EL (cell line): ENCODE results near the gene CPLX4.
"Not testable (repeated sequence)": the region's sequence is repeated elsewhere in the genome, so short reads cannot be mapped to it uniquely, and the experiment has no call there.

ENCODE experiments used
- DNase-seq: peaks from one replicate; pipeline ENCODE4 v3.0.0-alpha.2; 2016

Gene CPLX4

DNA sequence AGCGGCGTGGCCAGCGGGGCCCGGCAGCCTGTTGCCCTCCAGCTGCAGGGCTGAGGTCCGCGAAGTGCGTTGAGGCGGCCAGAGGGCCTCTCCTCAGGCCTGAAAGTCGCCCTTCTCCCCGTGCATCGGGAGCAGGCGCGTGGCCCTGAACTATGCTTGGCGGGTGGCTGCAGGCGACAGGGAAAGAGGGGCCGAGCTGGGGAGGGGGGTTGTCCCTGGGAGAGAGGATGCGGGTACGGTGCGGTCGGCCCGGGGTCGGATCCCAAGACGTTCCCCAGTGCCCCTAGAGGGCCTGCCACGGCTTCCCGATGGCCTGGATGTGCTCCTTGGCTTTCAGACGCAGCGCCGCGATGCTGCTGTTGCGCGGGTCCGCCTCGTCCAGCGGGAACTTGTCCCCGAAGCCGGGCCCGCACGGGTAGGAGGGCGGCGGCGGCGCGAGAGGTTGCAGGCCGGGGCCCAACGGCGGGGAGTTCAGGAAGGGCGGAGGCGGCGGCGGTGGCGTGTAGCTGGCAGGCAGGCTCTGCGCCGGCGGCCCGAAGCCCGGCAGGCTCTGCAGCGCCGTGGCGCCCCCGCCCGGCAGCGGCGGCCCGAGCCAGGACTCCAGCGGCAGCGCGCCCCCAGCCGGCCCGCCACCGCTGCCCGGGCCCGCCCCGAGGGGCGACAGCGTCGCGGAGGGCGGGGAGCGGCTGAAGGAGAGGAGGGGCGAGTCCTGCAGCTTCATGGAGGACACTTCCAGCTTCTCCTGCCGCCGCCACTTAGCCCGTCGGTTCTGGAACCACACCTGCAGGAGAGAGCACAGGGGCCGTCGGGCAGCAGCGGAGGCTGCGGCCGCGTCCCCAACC, 49.5 kb downstream of the CPLX4 start:
- no peak for DNase-seq

DNA sequence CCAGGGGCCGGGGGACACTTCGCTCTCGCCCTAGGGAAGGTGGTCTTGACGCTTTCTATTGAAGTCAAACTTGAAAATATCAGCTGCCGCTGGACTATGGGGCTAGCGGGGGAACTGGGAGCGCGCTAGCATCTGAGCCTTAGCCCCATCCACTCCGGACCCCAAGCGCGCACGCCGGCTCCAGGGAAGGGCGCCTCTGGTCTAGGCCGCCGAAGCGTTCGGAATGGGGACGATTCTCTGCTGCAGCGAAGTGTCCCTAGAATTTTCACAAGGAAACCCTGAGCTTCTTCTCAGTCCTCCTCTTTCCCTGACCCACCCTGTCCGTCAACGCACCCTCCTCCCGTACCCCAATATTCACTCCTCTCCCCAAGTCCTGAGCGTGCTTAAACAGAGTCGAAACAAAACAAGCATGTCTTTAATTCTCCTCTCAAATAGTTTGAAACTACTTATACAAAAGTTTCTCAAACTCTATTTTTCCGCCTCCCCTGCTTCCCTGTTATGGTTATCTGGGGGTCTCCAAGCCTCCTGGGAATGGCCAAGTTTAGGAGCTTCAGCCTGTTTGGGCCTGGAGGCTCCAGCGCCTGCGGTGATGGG, 50.2 kb downstream of the CPLX4 start:
- DNase-seq = no peak

DNA sequence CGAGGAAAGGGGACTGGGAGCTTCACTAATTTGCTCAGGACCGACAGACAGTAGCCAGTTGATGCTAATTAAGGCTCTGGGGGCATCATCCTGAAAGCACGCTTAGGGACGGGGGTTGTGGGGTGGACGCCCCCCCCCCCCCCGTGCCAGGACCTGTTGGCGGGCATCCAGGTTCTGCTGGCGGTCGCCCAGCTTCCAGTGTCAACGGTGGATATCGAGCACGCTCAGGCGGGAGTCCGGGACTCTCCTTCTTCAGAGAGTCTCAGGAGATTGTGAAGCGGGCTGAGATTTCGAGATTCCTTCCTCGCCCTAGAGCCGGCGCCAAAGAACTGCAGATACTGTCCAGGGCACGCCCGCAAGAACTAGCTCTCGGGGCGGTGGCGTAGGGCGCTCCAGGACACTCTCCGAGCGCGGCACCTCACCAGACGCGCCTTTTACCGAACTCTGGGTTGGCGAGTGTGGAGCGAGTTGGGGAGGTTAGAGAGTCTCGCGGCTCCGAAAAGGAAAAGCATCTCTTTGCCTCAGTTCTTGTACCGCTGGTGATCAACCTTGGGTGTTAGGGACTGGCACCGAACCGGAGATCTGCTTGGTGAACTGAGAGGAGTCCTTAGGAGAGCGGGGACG, 50.8 kb downstream of the CPLX4 start:
- DNase-seq = no peak

DNA sequence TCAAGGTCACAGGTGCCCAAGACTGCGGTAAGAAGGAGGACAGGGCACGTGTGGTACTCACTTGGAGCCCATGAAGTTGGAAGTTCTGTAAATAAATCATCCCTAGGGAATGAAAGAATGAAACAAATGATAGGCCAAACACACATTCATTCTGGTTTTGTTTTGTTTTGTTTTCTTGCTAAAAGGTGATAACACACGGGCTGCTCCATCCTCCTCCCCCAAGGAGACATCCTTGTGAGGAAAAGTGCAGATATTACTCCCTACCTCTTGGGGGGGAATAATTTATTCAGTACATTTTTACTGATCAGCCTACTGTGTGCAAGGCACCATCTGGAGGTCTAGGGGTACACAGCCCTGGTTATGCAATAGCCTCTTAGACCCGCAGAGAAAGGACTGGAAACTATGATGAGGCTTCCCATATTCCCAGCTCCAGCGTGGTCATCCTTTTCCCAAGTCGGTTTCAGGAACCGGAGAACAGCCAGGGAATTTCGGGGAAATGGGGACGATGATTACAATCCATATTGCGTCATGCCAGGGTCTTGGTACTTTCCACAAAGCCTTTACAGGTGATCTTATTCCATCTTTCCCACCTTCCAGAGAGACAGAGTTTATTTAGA, 51.5 kb downstream of the CPLX4 start:
- no peak for DNase-seq

DNA sequence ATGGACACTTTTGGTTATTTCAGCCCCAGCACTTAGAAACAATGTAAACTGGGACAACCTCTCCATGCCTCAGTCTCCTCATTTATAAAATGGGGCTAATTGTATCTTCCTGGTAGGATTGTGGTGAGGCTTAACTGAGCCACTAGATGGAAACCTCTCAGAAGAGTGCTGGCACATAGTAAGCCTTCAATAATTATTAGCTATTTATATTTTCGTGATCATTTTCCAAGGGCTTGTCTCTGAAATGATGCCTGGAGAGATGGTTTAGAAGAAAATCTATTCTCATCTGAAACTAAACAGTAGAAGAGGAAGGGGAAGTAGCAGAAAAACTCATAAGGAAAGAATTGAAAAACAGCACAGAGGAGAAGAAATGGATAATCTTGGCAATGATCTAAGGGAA, 52.0 kb downstream of the CPLX4 start:
- DNase-seq = no peak

DNA sequence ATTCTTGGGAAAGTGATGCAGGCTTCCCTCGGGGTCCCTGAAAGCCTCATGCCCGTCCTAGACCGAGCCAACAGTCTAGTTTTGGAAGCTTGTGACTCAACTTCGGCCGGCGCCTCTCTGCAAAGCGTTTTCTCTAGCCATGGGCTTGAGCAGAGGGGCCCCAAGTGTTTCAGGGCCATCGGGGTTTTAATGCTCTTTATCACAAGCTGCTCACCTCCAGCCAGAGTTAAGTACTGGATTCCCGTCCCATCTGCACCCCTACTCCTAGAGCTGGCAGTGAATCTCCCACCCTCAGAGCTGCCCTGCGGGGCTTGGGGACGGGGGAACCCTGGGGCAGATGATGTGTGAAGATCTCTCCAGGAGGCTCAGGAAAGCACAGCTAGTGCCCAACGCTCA, 52.5 kb downstream of the CPLX4 start:
- DNase-seq = no peak

DNA sequence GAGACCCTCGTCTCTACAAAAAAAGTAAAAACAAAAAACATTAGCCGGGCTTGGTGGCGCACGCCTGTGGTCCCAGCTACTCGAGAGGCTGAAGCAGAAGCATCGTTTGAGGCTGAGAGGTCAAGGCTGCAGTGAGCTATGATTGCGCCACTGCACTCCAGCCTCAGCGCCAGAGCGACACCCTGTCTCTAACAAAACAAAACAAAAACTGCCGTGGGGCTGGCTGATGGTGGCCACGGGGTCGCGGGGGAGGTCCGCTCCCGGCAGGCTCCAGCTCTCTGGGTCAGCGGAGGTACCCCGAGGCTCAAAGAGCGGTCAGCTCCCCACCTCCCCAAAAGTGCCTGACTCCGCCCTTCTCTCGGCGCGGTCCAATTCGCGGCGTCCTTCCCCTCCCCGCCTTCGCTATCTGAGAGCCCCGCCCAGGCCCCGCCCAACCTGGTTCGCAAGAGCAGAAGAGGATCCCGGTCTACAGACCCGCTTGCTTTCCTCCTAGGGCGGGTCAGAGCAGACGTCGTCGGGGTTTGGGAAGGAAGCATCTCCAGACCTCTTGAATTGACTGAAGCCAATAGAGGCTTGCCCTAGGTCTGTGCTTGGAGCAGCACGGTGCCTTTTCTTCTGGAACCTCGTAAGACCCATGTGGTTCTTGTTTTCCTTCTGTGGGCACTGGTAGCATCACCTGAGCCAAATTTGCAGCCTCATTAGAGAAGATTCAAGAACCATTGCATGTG, 53.0 kb downstream of the CPLX4 start:
- DNase-seq = no peak

DNA sequence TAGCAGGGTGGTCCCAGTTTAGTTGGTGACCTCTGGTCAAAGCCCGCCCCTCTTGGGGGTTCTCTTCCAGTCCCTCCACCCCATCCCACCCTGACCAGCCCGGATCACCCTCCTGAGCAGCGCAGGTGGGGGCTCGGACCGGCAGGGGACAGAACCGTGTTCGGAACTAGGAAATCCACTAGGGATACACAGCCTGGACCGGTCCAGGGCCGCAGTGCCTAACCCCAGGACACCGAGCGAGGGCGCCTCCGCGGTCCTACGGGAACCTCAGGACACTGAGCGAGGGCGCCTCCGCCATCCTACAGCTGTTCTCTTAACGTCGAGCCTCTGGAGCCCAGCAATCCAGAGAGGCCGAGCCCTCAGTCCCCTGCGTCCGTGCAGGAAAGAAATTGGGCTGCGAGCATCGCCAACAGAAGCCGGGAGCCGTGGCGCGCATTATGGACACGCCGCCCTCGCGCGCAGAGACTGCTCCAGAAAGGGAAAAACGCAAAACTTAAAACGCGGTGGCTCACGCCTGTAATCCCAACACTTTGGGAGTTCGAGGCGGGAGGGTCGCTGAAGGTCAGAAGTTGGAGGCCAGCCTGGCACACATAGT, 53.7 kb downstream of the CPLX4 start:
- no peak for DNase-seq

DNA sequence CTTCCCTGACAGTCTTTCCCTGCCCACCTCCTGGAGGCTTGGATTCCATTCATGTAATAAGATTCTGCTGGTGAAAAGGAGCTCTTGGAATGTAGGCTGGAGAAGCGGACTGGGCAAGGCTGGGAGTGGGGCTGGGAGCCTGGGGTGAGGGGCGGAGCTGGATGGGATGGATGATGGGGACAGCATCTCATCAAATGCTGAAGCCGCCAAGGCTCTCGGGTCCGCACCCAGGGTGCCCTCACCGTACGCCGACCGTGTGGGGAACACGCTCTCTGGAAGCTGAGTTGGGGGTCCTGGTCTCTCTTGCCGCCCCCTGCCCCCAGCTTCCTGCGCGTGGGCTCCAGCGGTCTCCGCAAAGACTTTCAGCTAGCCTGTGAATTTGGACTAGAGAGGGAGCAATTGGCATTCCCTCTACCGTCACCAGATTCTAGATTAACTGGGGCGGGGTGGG, 54.3 kb downstream of the CPLX4 start:
- no peak for DNase-seq

DNA sequence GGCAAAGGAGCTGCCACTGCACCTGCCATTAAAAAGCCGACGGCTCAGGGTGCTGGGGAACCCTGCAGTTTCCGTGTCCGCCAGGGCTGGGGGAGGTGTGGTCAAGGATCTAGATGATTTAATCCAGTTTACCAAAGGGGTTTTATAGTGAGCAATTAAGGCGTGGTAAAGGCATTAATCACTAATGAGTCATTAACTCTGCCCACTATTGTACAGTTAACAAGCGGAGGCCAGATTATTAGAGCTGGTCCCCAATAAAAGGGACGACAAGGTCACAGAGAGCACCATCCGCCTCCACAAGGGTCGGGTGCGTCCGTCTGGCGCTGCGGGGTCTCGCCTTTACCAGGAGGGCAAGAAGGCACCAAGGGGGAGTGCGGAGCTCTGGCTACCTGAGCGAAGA, 54.8 kb downstream of the CPLX4 start:
- no peak for DNase-seq

DNA sequence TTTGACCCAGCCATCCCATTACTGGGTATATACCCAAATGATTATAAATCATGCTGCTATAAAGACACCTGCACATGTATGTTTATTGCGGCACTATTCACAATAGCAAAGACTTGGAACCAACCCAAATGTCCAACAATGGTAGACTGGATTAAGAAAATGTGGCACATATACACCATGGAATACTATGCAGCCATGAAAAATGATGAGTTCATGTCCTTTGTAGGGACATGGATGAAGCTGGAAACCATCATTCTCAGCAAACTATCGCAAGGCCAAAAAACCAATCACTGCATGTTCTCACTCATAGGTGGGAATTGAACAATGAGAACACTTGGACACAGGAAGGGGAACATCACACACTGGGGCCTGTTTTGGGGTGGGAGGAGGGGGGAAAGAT, 56.2 kb downstream of the CPLX4 start:
- not testable (repeated sequence) for DNase-seq

DNA sequence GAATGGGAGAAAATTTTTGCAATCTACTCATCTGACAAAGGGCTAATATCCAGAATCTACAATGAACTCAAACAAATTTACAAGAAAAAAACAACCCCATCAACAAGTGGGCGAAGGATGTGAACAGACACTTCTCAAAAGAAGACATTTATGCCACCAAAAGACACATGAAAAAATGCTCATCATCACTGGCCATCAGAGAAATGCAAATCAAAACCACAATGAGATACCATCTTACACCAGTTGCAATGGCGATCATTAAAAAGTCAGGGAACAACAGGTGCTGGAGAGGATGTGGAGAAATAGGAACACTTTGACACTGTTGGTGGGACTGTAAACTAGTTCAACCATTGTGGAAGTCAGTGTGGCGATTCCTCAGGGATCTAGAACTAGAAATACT, 56.6 kb downstream of the CPLX4 start:
- not testable (repeated sequence) for DNase-seq

DNA sequence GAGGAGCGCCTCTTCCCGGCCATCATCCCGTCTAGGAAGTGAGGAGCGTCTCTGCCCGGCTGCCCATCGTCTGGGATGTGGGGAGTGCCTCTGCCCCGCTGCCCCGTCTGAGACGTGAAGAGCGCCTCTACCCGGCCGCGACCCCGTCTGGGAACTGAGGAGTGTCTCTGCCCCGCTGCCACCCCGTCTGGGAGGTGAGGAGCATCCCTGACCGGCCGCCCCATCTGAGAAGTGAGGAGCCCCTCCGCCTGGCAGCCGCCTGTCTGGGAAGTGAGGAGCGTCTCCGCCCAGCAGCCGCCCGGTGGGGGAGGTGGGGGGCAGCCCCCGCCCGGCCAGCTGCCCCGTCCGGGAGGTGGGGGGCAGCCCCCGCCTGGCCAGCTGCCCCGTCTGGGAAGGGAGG, 63.0 kb downstream of the CPLX4 start:
- DNase-seq = not testable (repeated sequence)

DNA sequence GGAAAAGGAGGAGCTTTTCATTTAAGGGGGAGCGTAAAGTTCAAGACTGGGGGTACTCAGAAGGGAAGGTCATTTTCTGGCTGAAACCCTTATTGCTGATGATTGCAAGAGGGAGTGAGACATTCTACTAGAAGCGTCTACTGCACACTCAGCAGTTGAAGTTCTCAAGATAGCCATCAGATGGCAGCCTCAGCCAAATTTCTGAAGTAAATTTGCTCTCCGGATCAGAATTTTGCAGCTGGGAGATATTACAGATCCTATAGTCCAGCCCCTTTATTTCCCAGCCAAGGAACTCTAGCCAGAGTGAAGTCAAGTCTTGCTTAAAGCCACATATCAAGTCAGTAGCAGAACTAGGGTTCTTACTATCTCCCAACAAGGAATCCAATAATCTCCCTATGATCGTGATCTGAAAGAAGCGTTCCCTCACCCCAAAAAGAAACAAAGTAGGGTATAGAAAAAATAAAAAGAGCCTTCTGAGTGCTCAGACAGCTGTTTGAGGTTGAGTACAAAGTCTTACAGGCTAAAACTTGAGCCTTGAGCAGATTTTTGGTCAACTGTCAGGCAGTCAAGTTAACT, 69.2 kb downstream of the CPLX4 start:
- peak; percentile 79 for DNase-seq

DNA sequence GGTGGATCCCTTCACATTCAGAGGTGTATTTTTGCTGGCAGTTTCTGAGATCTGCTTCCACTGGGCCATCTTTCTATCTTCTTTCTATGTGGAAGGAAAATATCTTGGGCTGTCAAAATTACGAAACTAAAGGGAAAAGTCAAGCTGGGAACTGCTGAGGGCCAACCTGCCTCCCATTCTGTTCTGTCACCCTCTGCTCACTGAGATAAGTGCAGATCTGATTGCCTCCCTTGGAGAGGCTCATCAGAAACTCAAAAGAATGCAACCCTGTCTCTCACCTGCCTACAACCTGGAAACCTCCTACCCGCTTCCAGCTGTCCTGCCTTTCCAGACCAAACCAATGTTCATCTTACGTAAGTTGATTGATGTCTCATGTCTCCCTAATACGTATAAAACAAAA, 71.7 kb downstream of the CPLX4 start:
- no peak for DNase-seq
